Measurements from ENCODE around the gene MFAP4.

- TF ChIP-seq CTCF (IDR thresholded peaks at IDR 0.05): no peak
- no peak for TF ChIP-seq POLR2AphosphoS5 (IDR thresholded peaks at IDR 0.05)
- no peak for TF ChIP-seq POLR2A (IDR thresholded peaks at IDR 0.05; ENCODE audit: low read depth)
- no peak for TF ChIP-seq EP300 (IDR thresholded peaks at IDR 0.05)
Measured at GRCh38 chr17:19381361-19381740, 5.6 kb downstream of the MFAP4 start.

All from esophagus muscularis mucosa (tissue), 4 donors.